PC-3 (cell line): ENCODE measurements around the gene TEKT5.

ENCODE experiments used
- EZH2 ChIP-seq: fragments of 300-600 bp; sonication (generic); IDR thresholded peaks from one replicate; pipeline ENCODE4 v1.6.1; 2017; ENCODE audit warnings: antibody characterized with exemption, mild to moderate bottlenecking, low read length; ENCODE audit not compliant: unreplicated experiment
- TF ChIP-seq, protein P1 (sequence below): fragments of 300-600 bp; sonication (generic); conservative IDR thresholded peaks from 2 replicates; pipeline ENCODE4 v1.5.1; 2017; ENCODE audit warnings: antibody characterized with exemption, low read depth, mild to moderate bottlenecking, low read length

DNA sequence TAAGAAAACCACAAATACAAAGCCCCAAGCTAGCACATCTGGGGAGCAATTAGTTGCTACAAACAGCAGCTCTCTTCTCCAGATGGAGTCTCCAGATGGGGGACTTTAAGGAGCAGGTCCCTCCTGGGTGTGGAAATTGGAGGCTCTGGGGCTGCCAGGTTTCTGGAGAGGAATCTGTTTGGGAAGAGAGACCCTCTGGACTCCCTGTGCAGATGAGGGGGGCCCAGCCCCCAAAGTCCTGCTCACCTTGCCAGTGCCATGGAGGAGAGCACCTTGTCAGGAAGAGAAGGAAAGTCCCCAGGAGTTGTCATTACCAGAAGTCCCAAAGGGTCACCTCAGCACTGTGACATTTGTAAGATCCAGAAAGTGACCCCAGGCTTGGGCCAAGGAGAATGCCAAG lies 14.8 kb downstream of the TEKT5 start:
- TF ChIP-seq, protein P1, sequence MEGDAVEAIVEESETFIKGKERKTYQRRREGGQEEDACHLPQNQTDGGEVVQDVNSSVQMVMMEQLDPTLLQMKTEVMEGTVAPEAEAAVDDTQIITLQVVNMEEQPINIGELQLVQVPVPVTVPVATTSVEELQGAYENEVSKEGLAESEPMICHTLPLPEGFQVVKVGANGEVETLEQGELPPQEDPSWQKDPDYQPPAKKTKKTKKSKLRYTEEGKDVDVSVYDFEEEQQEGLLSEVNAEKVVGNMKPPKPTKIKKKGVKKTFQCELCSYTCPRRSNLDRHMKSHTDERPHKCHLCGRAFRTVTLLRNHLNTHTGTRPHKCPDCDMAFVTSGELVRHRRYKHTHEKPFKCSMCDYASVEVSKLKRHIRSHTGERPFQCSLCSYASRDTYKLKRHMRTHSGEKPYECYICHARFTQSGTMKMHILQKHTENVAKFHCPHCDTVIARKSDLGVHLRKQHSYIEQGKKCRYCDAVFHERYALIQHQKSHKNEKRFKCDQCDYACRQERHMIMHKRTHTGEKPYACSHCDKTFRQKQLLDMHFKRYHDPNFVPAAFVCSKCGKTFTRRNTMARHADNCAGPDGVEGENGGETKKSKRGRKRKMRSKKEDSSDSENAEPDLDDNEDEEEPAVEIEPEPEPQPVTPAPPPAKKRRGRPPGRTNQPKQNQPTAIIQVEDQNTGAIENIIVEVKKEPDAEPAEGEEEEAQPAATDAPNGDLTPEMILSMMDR = no peak
- no peak for TF ChIP-seq EZH2
